Measurements from ENCODE around the gene SPARCL1.

The SPARCL1 gene

GRCh38 chr4:87530229-87530628 lies 1.1 kb upstream of the SPARCL1 start:
- DNase-seq (ENCODE audit: insufficient read length, low spot score) (no peak), FAIRE-seq (no peak)
- no peak for TF ChIP-seq POLR2A (IDR thresholded peaks at IDR 0.05; ENCODE audit: low read depth, low read length)

- no peak for FAIRE-seq
- TF ChIP-seq POLR2A (IDR thresholded peaks at IDR 0.05; ENCODE audit: low read depth, low read length): no peak
- DNase-seq (ENCODE audit: insufficient read length, low spot score): no peak
These were observed 1.6 kb downstream of the SPARCL1 start for GRCh38 chr4:87527431-87528220.

- DNase-seq (ENCODE audit: insufficient read length, low spot score) (no peak), FAIRE-seq (no peak)
- TF ChIP-seq POLR2A (IDR thresholded peaks at IDR 0.05; ENCODE audit: low read depth, low read length): no peak
These were observed 3.4 kb downstream of the SPARCL1 start for GRCh38 chr4:87525636-87526295.

- TF ChIP-seq POLR2A (IDR thresholded peaks at IDR 0.05; ENCODE audit: low read depth, low read length): no peak
- DNase-seq (ENCODE audit: insufficient read length, low spot score) (no peak), FAIRE-seq (no peak)
These were observed 4.7 kb downstream of the SPARCL1 start for GRCh38 chr4:87524456-87524855.

- FAIRE-seq (no peak), DNase-seq (ENCODE audit: insufficient read length, low spot score) (no peak)
- TF ChIP-seq POLR2A (IDR thresholded peaks at IDR 0.05; ENCODE audit: low read depth, low read length): no peak
These were observed 5.9 kb downstream of the SPARCL1 start for GRCh38 chr4:87523307-87523706.

- DNase-seq (ENCODE audit: insufficient read length, low spot score): no peak
- no peak for TF ChIP-seq POLR2A (IDR thresholded peaks at IDR 0.05; ENCODE audit: low read depth, low read length)
- no peak for FAIRE-seq
These were observed 7.3 kb downstream of the SPARCL1 start for GRCh38 chr4:87521757-87522374.

- no peak for TF ChIP-seq POLR2A (IDR thresholded peaks at IDR 0.05; ENCODE audit: low read depth, low read length)
- FAIRE-seq: no peak
These were observed 7.9 kb downstream of the SPARCL1 start for GRCh38 chr4:87521319-87521718.

GRCh38 chr4:87517621-87518020 lies 11.6 kb downstream of the SPARCL1 start:
- TF ChIP-seq POLR2A (IDR thresholded peaks at IDR 0.05; ENCODE audit: low read depth, low read length): no peak
- DNase-seq (ENCODE audit: insufficient read length, low spot score) (no peak), FAIRE-seq (no peak)

More at GRCh38 chr4:87521319-87521718, 7.9 kb downstream of the SPARCL1 start:
- no peak for DNase-seq (ENCODE audit: insufficient read length, low spot score)

- DNase-seq (ENCODE audit: insufficient read length, low spot score): no peak
- TF ChIP-seq POLR2A (IDR thresholded peaks at IDR 0.05; ENCODE audit: low read depth, low read length): no peak
- no peak for FAIRE-seq
These were observed 12.5 kb downstream of the SPARCL1 start for GRCh38 chr4:87516683-87517082.

- TF ChIP-seq POLR2A (IDR thresholded peaks at IDR 0.05; ENCODE audit: low read depth, low read length): no peak
- FAIRE-seq (no peak), DNase-seq (ENCODE audit: insufficient read length, low spot score) (no peak)
These were observed 16.8 kb downstream of the SPARCL1 start for GRCh38 chr4:87512400-87512799.

- DNase-seq (ENCODE audit: insufficient read length, low spot score): no peak
- FAIRE-seq: no peak
- no peak for TF ChIP-seq POLR2A (IDR thresholded peaks at IDR 0.05; ENCODE audit: low read depth, low read length)
These were observed 17.7 kb downstream of the SPARCL1 start for GRCh38 chr4:87511500-87511899.

GRCh38 chr4:87510747-87511146 lies 18.4 kb downstream of the SPARCL1 start:
- FAIRE-seq: no peak
- no peak for TF ChIP-seq POLR2A (IDR thresholded peaks at IDR 0.05; ENCODE audit: low read depth, low read length)
- DNase-seq (ENCODE audit: insufficient read length, low spot score): no peak

- no peak for TF ChIP-seq POLR2A (IDR thresholded peaks at IDR 0.05; ENCODE audit: low read depth, low read length)
- FAIRE-seq (no peak), DNase-seq (ENCODE audit: insufficient read length, low spot score) (no peak)
These were observed 22.0 kb downstream of the SPARCL1 start for GRCh38 chr4:87506974-87507701.

GRCh38 chr4:87505862-87506261 lies 23.3 kb downstream of the SPARCL1 start:
- no peak for FAIRE-seq
- DNase-seq (ENCODE audit: insufficient read length, low spot score): no peak
- TF ChIP-seq POLR2A (IDR thresholded peaks at IDR 0.05; ENCODE audit: low read depth, low read length): no peak

All from H54 (cell line).